Kidney (tissue), 14 donors: ENCODE results near the gene QKI. TPM values are rescaled to one million over a fixed set of nuclear protein-coding genes. Genes with fewer than 3 reads are reported as not detected.

Source experiments
- DNase-seq, 5 donors: peaks; one replicate each; pipeline ENCODE4 v3.0.0-alpha.2; 2013 to 2020
- FAIRE-seq: peaks from 2 replicates; lab custom pipeline; 2012; peaks lifted over from hg19 to GRCh38; lab: Jason Lieb, UNC
- H3K27ac ChIP-seq, 2 donors: one replicate each; pipeline ENCODE4 v1.7.0; 2013; ENCODE audit warnings: low read depth in 2 of 2, low read length in 2 of 2, inconsistent platforms in 1 of 2
- H3K27me3 ChIP-seq: one replicate; pipeline ENCODE4 v1.7.1; 2013; ENCODE audit warnings: low read length, inconsistent platforms; ENCODE audit not compliant: control insufficient read depth, insufficient read depth
- H3K36me3 ChIP-seq, 3 donors: one replicate each; pipeline versions ENCODE4 v1.7.0 to v1.7.1; 2013; ENCODE audit warnings: low read length in 3 of 3, control low read depth in 1 of 3, inconsistent platforms in 1 of 3; ENCODE audit not compliant: insufficient read depth in 3 of 3, control insufficient read depth in 2 of 3
- H3K4me1 ChIP-seq, 3 donors: one replicate each; pipeline versions ENCODE4 v1.7.0 to v1.7.1; 2013; ENCODE audit warnings: low read length in 3 of 3, inconsistent platforms in 1 of 3, low read depth in 1 of 3; ENCODE audit not compliant: control insufficient read depth in 2 of 3, insufficient read depth in 2 of 3
- H3K4me3 ChIP-seq, 3 donors: one replicate each; pipeline versions ENCODE4 v1.7.0 to v1.8.1; 2013; ENCODE audit warnings: low read length in 3 of 3, control low read depth in 1 of 3, inconsistent platforms in 1 of 3
- H3K9ac ChIP-seq, 3 donors: one replicate each; pipeline versions ENCODE4 v1.7.0 to v1.7.1; 2013; ENCODE audit warnings: low read length in 3 of 3, control low read depth in 1 of 3, inconsistent platforms in 1 of 3
- H3K9me3 ChIP-seq, 3 donors: one replicate each; pipeline versions ENCODE4 v1.7.0 to v1.7.1; 2013; ENCODE audit warnings: low read length in 3 of 3, control low read depth in 1 of 3, inconsistent platforms in 1 of 3; ENCODE audit not compliant: control insufficient read depth in 2 of 3, insufficient read depth in 1 of 3
- intact Hi-C: fragments of 100-400 bp; cut with DNase I; formaldehyde crosslinking; loops from one replicate; pipeline ENCODE4 v1.11.1; 2022
- polyA plus RNA-seq: library from polyadenylated mRNA; stranded (reverse); fragments of 350-450 nt; fragmentation: Illumina TruSeq; extraction: RNeasy Lipid Tissue Mini Kit (QIAGEN cat#74804); gene quantifications from one replicate; pipeline ENCODE4 v1.2.3, GENCODE V29; 2014; ENCODE audit warnings: low read depth, low replicate concordance; ENCODE audit not compliant: insufficient read depth
- total RNA-seq: library from RNA; stranded (reverse); fragmentation: NEBNext Ultra II Directional; extraction: Animal tissue kit (Norgen Biotek cat#: 25700); gene quantifications from one replicate; pipeline ENCODE4 v1.2.1, GENCODE V29; 2021
- TF ChIP-seq, protein P1 (sequence below): IDR thresholded peaks from 3 replicates; pipeline ENCODE4 v1.5.1; 2012; ENCODE audit warnings: mild to moderate bottlenecking, moderate library complexity, borderline replicate concordance; ENCODE audit not compliant: insufficient read depth; ENCODE audit errors: extremely low read depth
- donor health status: control.
- donor health status: control.
- donor health status: control.
- donor health status: control.
- donor health status: control.
- donor health status: DM: yes; HTN: yes; CAD: no.
- donor health status: Normal renal cell carcinoma (clear cell type).

QKI gene
- total and polyA plus RNA-seq, 2 donors from 2014 or later, result 17.6 to 121 TPM

DNA sequence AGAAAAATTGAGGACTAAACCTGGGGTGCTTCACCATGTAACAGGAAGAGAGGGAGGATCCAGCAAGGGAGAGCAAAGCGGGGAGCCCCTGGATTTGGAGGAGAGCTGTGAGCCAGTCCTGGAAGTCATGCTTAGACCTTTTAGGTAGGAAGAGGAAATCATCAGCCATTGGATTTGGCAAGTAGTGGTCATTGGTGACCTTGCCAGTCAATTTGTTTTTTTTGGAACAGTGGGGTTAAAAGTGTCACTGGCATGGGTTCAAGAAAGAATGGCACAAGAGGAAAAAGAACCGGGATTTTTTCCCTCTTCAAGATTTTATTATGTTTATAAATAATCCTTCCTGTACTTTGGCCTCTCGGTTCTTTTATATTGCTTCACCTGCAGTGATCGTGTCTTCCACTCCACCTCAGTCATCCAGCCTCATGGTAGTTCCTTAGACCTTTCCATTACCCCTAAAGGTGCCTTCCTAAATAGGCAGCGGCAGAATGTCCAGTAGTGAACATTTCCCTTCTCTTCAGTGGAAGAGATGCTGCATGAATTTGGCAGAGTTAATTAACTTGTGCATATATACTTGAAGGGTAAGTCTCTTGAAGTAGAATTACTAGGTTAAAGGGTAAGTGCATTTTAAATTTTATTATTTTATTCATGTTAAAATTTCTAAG lies 124.7 kb downstream of the QKI start:
- H3K27ac ChIP-seq, result no peak overlapping the region
- peaks cover 0 to 6% (median 2%) of the 10 kb centered on the region in 3 donors for H3K4me1 ChIP-seq
- no peak for FAIRE-seq
- DNase-seq, result no peak
- H3K36me3 ChIP-seq, result peaks cover 0 to 3% (median 0%) of the 10 kb centered on the region in 3 donors
- no peaks in the 10 kb centered on the region for H3K9me3 ChIP-seq
- intact Hi-C loops, result no loop called here
- TF ChIP-seq, protein P1, sequence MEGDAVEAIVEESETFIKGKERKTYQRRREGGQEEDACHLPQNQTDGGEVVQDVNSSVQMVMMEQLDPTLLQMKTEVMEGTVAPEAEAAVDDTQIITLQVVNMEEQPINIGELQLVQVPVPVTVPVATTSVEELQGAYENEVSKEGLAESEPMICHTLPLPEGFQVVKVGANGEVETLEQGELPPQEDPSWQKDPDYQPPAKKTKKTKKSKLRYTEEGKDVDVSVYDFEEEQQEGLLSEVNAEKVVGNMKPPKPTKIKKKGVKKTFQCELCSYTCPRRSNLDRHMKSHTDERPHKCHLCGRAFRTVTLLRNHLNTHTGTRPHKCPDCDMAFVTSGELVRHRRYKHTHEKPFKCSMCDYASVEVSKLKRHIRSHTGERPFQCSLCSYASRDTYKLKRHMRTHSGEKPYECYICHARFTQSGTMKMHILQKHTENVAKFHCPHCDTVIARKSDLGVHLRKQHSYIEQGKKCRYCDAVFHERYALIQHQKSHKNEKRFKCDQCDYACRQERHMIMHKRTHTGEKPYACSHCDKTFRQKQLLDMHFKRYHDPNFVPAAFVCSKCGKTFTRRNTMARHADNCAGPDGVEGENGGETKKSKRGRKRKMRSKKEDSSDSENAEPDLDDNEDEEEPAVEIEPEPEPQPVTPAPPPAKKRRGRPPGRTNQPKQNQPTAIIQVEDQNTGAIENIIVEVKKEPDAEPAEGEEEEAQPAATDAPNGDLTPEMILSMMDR, result no peak
- H3K27me3 ChIP-seq, result no peaks in the 10 kb centered on the region
- H3K4me3 ChIP-seq, result no peak overlapping the region
- no peak overlapping the region for H3K9ac ChIP-seq

- no peak overlapping the region for H3K4me3 ChIP-seq
- TF ChIP-seq, protein P1, result no peak
- no peak overlapping the region for H3K27ac ChIP-seq
- H3K36me3 ChIP-seq, result peaks cover 0 to 3% (median 0%) of the 10 kb centered on the region in 3 donors
- DNase-seq (no peak), FAIRE-seq (no peak)
- no peaks in the 10 kb centered on the region for H3K9me3 ChIP-seq
- no peak overlapping the region for H3K9ac ChIP-seq
- intact Hi-C loops, result no loop called here
- H3K27me3 ChIP-seq, result no peaks in the 10 kb centered on the region
- peaks cover 0 to 4% (median 2%) of the 10 kb centered on the region in 3 donors for H3K4me1 ChIP-seq
Measured at GRCh38 chr6:163543321-163543720, 128.8 kb downstream of the QKI start.

- Histone ChIP-seq H3K4me3 (no peak overlapping the region), H3K36me3 (peaks cover 0 to 3% (median 0%) of the 10 kb centered on the region in 3 donors), H3K9me3 (no peaks in the 10 kb centered on the region), H3K27ac (no peak overlapping the region), H3K9ac (no peak overlapping the region), H3K4me1 (no peaks in the 10 kb centered on the region), H3K27me3 (no peaks in the 10 kb centered on the region)
- TF ChIP-seq, protein P1, result no peak
- FAIRE-seq, result no peak
- intact Hi-C loops, result no loop called here
- no peak for DNase-seq
Measured at GRCh38 chr6:163545370-163545769, 130.9 kb downstream of the QKI start.
